GM21576 (cell line): ENCODE measurements around the gene IPO13.

Experiments
- ATAC-seq: cut with Tn5 transposase; IDR thresholded peaks from one replicate; pipeline ENCODE4 v1.9.1; 2021; ENCODE audit warnings: mild to moderate bottlenecking, moderate library complexity; ENCODE audit not compliant: unreplicated experiment

IPO13 gene

DNA sequence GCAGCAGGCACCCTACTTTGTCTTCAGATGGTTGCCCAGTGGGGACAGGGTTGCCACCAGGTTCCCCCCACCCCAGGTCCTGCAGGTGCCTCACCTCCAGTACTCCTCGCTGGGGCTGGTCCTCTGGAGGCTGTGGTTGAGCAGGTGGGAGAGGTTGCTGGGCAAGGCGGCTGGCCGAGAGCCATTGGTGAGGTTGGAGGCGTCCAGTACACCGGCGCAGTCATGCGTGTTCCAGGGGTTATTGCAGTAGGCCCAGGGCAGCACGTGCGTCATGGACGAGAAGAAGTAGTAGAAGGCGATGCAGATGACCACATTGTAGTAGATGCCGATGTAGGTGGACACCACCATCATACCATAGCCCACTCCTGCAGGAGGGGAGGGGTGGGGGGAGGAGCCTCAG is 61.5 kb downstream of the IPO13 start:
- ATAC-seq: no peak

DNA sequence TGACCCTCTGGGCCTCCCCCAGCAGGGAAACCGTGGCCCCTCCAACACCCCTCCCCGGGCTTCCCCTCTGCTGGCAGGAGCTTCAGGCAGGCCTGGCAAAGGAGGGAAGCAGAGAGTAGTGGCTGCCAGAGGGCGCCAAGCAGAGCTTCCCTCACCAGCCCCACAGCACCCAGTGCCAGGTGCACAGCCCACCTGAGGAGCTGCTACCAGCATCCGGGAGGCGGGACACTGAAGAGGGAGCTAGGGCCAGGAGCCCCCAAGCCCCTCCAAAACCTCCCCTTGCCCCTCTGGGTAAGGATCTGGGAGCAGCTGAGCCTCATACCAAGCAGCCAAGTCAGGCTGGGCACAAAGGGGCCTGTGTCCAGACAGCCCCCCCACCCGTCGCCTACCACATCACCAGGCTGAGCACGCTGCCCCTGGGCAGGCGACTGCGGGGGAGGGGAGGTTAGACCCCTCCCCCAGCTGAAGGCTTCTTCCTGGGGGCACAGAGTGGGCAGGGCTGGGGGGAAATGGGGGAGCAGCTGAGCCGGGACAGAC is 64.3 kb downstream of the IPO13 start:
- no peak for ATAC-seq

DNA sequence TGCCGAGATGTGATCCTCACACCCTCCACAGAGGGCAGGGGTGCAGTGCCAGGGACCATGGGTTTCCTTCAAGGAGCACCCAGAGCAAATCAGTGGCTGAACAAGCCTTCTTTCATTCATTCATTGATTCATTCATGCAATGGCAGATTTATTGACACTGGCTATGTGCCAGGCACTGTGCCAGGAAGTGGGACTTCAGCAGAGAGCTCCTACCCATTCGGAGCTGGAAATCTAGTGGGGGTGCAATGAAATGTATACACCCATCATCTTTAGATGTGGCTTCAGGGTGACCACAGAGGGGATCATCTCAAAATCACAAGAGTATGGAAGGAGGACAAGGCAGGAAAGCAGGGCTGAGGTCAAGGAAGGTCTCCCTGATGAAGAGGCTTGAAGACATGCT is 65.7 kb downstream of the IPO13 start:
- ATAC-seq: no peak

DNA sequence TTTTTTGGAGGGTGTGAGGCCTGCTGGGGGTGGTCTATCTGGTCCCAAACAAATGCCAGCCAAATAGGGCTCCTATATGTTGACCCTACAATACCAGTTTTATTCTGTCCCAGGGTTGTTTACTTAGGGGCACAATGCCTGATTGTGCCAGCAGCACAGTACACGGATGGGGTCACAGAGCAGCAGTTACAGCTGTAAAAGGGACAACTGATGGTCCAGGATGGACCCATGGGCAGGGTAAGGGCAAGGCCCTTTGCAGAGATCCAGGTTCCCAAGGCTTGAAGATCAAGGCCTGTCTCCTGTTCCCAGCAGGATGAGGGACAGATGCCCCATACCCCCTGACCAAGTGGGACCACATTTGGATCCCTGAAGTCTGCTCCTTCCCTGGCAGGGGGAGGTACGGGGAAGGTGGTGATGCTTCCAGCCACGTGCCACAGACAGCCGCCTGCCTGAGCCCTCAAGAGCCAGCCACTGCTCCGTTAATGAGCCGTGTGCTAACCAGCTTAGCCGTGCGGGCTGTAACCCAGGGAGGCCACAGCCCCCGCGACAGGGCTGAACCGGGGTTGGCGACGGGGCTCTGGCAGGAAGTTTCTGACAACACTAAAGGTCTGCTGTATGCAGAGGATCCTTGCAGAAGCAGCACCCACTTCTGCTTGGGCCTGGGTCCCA is 66.3 kb downstream of the IPO13 start:
- ATAC-seq: no peak

DNA sequence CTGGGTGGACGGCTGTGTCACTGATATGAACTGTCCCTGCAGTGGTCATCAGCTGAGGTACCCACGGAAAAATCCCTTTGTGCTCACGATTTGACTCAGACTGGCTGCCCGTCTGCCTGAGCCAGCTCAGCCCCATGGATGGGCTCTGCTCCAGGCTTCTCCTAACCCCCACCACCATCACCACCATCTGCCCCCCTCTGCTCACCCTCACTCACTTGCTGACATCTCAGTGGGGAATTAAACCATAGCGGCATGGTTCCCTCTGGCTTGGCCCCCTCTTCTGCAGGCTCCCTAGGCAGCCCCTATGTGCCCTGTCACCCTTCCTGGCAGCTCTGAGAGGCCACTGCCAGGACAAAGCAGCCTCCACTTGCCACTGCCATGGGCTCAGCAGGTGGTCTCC is 67.2 kb downstream of the IPO13 start:
- ATAC-seq: no peak

DNA sequence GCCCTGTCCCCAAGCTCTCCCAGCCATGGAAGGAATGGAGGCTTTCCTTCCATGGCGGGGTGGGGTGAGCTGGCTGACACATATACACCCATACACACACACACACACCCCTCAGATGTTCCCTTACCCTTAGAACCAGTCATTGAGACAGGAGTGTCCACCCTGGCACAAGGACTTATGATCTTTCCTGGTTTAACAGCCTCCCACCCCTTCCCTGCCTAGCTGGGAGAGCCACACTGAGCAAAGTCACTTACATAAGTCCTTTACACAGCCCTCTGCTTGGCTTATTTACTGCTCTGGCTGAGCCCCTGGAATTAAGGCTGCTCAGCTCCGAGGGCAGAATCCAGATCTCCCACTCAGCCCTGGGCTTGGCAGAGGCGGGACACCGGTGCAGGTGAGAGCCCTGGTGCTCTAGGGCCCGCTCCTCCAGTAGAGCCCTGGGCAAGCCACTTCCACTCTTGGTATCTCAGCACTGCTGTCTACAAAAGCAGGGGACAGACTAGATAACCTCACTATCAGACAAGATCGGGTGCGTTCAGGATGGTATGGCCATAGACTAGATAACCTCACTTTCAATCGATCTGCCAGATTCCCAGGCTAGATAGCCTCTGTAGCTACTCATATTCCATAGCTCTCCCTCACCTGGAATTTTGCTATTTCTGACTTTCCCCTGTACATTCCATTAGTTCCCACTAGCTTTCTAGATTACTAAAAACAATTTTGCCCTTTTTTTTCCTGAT is 67.8 kb downstream of the IPO13 start:
- no peak for ATAC-seq

DNA sequence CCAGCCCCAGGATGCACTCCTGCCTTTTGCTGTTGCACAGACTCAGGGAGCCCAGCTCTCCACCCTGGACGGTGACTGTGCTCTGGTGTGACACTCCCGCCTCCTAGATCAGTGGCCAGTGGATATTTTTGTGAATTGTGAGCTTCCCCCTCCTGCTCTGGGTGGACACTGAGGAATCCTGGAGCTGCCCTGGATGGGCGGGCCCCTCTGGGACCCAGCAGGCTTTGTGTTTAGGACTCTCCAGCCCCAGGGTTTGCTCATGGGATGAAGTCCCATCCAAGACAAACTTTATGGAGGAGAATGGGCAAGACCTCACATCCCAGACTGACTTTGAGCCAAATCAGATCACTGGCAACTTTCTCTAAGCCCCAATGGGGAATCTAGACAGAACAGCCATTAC is 68.5 kb downstream of the IPO13 start:
- no peak for ATAC-seq

DNA sequence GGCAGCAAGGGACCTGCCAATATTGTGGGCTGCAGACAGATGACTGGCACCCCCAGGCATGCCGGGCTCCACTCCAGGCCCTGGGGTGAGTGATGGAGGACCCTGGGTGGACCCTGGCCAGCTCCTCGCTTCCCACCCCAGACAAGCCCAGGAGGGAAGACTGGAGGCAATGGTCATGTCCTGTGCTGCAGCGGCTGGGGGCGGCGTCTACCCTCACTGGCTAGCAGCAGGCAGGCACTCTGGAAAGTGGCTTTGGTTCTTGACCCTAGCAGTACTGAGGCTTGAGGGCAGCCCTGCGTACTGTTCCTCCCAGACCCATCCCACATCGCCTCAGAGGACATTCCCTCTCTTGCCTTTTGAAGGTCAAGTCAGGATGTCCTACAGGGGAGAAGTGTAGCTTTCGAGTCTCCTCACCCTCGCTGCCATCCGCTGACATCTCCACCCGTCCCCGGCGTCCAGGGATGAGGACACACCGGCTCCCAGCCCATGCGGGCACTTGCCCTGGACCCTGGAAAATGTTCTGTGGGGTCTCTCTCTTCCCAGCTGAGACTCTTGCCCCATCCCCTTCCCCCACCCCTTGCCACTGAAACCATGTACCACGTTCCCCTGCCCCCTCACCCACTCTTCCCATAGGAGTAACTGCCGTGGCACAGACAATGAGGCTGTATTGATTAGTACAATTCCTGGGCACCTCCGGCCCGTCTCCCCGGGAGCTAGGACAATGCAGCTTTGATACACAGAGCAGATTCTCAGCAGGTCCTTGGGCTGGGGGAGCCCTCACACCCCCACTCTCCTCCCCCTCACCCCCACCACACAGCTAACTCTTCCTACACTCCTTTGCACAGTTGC is 69.5 kb downstream of the IPO13 start:
- ATAC-seq: no peak

DNA sequence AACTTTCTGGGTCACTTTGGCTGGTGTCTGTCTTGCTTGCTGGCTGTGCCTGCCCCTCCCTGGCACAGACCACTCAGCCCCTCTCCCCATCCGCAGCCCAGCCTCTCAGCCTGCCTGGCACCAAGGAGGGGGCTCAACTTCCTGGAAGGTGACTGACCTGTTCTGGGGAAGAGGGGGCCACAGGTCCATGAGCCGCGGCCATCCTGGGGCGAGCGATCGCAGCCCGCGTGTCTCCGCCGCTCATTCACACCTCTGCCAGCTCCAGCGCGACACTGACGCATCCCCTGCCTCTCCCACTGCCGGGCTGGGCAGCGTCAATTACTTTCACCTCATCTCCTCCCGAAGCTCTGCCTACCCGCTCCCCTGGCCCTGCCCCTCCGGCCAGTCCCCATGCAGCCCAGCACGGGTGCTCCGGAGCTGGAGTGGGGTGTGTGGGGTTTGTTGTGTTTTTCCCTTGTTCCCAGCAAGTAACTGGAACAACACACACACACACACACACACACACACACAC is 70.2 kb downstream of the IPO13 start:
- no peak for ATAC-seq
